ENCODE data around the gene CDC42EP3. TPM values are rescaled to one million over a fixed set of nuclear protein-coding genes. Genes with fewer than 3 reads are reported as not detected.

CDC42EP3 gene
- total RNA-seq, 1 donor, result 79.9 TPM

GRCh38 chr2:37654419-37654818 is 17.0 kb downstream of the CDC42EP3 start:
- Histone ChIP-seq H3K4me1 (ENCODE audit: insufficient read depth, low read length) (peaks cover 98% of the 10 kb centered on the region), H3K27me3 (ENCODE audit: insufficient read depth, low read length) (no peaks in the 10 kb centered on the region), H3K9me3 (ENCODE audit: low read depth, low read length) (no peaks in the 10 kb centered on the region), H3K4me3 (ENCODE audit: low read length) (no peak overlapping the region)

GRCh38 chr2:37653805-37654378 is 17.6 kb downstream of the CDC42EP3 start:
- no peaks in the 10 kb centered on the region for H3K27me3 ChIP-seq (ENCODE audit: insufficient read depth, low read length)
- no peak overlapping the region for H3K4me3 ChIP-seq (ENCODE audit: low read length)

GRCh38 chr2:37653093-37653492 is 18.3 kb downstream of the CDC42EP3 start:
- Histone ChIP-seq H3K4me1 (ENCODE audit: insufficient read depth, low read length) (peaks cover 99% of the 10 kb centered on the region), H3K27me3 (ENCODE audit: insufficient read depth, low read length) (no peaks in the 10 kb centered on the region), H3K9me3 (ENCODE audit: low read depth, low read length) (no peaks in the 10 kb centered on the region), H3K4me3 (ENCODE audit: low read length) (no peak overlapping the region)

More at GRCh38 chr2:37653805-37654378, 17.6 kb downstream of the CDC42EP3 start:
- H3K4me1 ChIP-seq (ENCODE audit: insufficient read depth, low read length), result peaks cover 99% of the 10 kb centered on the region
- H3K9me3 ChIP-seq (ENCODE audit: low read depth, low read length), result no peaks in the 10 kb centered on the region

- Histone ChIP-seq H3K4me1 (ENCODE audit: insufficient read depth, low read length) (peaks cover 99% of the 10 kb centered on the region), H3K27me3 (ENCODE audit: insufficient read depth, low read length) (no peaks in the 10 kb centered on the region), H3K4me3 (ENCODE audit: low read length) (no peak overlapping the region)
These were observed 19.2 kb downstream of the CDC42EP3 start for GRCh38 chr2:37652199-37652640.

GRCh38 chr2:37650548-37651093 is 20.8 kb downstream of the CDC42EP3 start:
- Histone ChIP-seq H3K9me3 (ENCODE audit: low read depth, low read length) (no peaks in the 10 kb centered on the region), H3K27me3 (ENCODE audit: insufficient read depth, low read length) (no peaks in the 10 kb centered on the region), H3K4me3 (ENCODE audit: low read length) (no peak overlapping the region), H3K4me1 (ENCODE audit: insufficient read depth, low read length) (peaks cover 98% of the 10 kb centered on the region)

More at GRCh38 chr2:37652199-37652640, 19.2 kb downstream of the CDC42EP3 start:
- no peaks in the 10 kb centered on the region for H3K9me3 ChIP-seq (ENCODE audit: low read depth, low read length)

- Histone ChIP-seq H3K4me3 (ENCODE audit: low read length) (no peak overlapping the region), H3K9me3 (ENCODE audit: low read depth, low read length) (no peaks in the 10 kb centered on the region), H3K27me3 (ENCODE audit: insufficient read depth, low read length) (no peaks in the 10 kb centered on the region), H3K4me1 (ENCODE audit: insufficient read depth, low read length) (peaks cover 96% of the 10 kb centered on the region)
These were observed 21.9 kb downstream of the CDC42EP3 start for GRCh38 chr2:37649518-37649917.

GRCh38 chr2:37648331-37649011 is 23.0 kb downstream of the CDC42EP3 start:
- H3K4me1 ChIP-seq (ENCODE audit: insufficient read depth, low read length), result peaks cover 96% of the 10 kb centered on the region
- H3K27me3 ChIP-seq (ENCODE audit: insufficient read depth, low read length), result no peaks in the 10 kb centered on the region
- H3K9me3 ChIP-seq (ENCODE audit: low read depth, low read length), result no peaks in the 10 kb centered on the region
- H3K4me3 ChIP-seq (ENCODE audit: low read length), result no peak overlapping the region

- no peaks in the 10 kb centered on the region for H3K9me3 ChIP-seq (ENCODE audit: low read depth, low read length)
- H3K4me3 ChIP-seq (ENCODE audit: low read length), result no peak overlapping the region
- peaks cover 96% of the 10 kb centered on the region for H3K4me1 ChIP-seq (ENCODE audit: insufficient read depth, low read length)
- H3K27me3 ChIP-seq (ENCODE audit: insufficient read depth, low read length), result no peaks in the 10 kb centered on the region
These were observed 23.5 kb downstream of the CDC42EP3 start for GRCh38 chr2:37647971-37648330.

- no peaks in the 10 kb centered on the region for H3K27me3 ChIP-seq (ENCODE audit: insufficient read depth, low read length)
- H3K4me1 ChIP-seq (ENCODE audit: insufficient read depth, low read length), result peaks cover 83% of the 10 kb centered on the region
- no peaks in the 10 kb centered on the region for H3K9me3 ChIP-seq (ENCODE audit: low read depth, low read length)
- H3K4me3 ChIP-seq (ENCODE audit: low read length), result no peak overlapping the region
These were observed 25.6 kb downstream of the CDC42EP3 start for GRCh38 chr2:37645836-37646235.

- Histone ChIP-seq H3K9me3 (ENCODE audit: low read depth, low read length) (no peaks in the 10 kb centered on the region), H3K27me3 (ENCODE audit: insufficient read depth, low read length) (no peaks in the 10 kb centered on the region), H3K4me1 (ENCODE audit: insufficient read depth, low read length) (peaks cover 80% of the 10 kb centered on the region), H3K4me3 (ENCODE audit: low read length) (no peak overlapping the region)
These were observed 26.1 kb downstream of the CDC42EP3 start for GRCh38 chr2:37645362-37645761.

GRCh38 chr2:37644191-37644590 is 27.3 kb downstream of the CDC42EP3 start:
- H3K4me3 ChIP-seq (ENCODE audit: low read length), result no peak overlapping the region
- H3K9me3 ChIP-seq (ENCODE audit: low read depth, low read length), result no peaks in the 10 kb centered on the region
- H3K27me3 ChIP-seq (ENCODE audit: insufficient read depth, low read length), result no peaks in the 10 kb centered on the region
- H3K4me1 ChIP-seq (ENCODE audit: insufficient read depth, low read length), result peaks cover 68% of the 10 kb centered on the region

- Histone ChIP-seq H3K4me1 (ENCODE audit: insufficient read depth, low read length) (peaks cover 63% of the 10 kb centered on the region), H3K27me3 (ENCODE audit: insufficient read depth, low read length) (no peaks in the 10 kb centered on the region), H3K9me3 (ENCODE audit: low read depth, low read length) (no peaks in the 10 kb centered on the region), H3K4me3 (ENCODE audit: low read length) (no peak overlapping the region)
These were observed 27.7 kb downstream of the CDC42EP3 start for GRCh38 chr2:37643730-37644078.

GRCh38 chr2:37642907-37643729 is 28.3 kb downstream of the CDC42EP3 start:
- Histone ChIP-seq H3K4me3 (ENCODE audit: low read length) (no peak overlapping the region), H3K9me3 (ENCODE audit: low read depth, low read length) (no peaks in the 10 kb centered on the region), H3K27me3 (ENCODE audit: insufficient read depth, low read length) (no peaks in the 10 kb centered on the region), H3K4me1 (ENCODE audit: insufficient read depth, low read length) (peaks cover 58% of the 10 kb centered on the region)

- no peaks in the 10 kb centered on the region for H3K27me3 ChIP-seq (ENCODE audit: insufficient read depth, low read length)
- H3K4me3 ChIP-seq (ENCODE audit: low read length), result no peak overlapping the region
- H3K4me1 ChIP-seq (ENCODE audit: insufficient read depth, low read length), result peaks cover 60% of the 10 kb centered on the region
- H3K9me3 ChIP-seq (ENCODE audit: low read depth, low read length), result no peaks in the 10 kb centered on the region
These were observed 29.8 kb downstream of the CDC42EP3 start for GRCh38 chr2:37641582-37642171.

GRCh38 chr2:37639631-37640030 is 31.8 kb downstream of the CDC42EP3 start:
- Histone ChIP-seq H3K27me3 (ENCODE audit: insufficient read depth, low read length) (no peaks in the 10 kb centered on the region), H3K4me1 (ENCODE audit: insufficient read depth, low read length) (peaks cover 62% of the 10 kb centered on the region), H3K4me3 (ENCODE audit: low read length) (no peak overlapping the region), H3K9me3 (ENCODE audit: low read depth, low read length) (no peaks in the 10 kb centered on the region)

All from mononuclear cell (primary cell).